Neuronal stem cell (in vitro differentiated cells): Measurements from ENCODE around the gene CFAP69.

Source experiments
- DNase-seq: peaks from one replicate; pipeline ENCODE4 v3.0.0-alpha.2; 2013; ENCODE audit warnings: low spot score
- H2AFZ ChIP-seq: one replicate; pipeline ENCODE4 v1.6.1; 2013; ENCODE audit warnings: mild to moderate bottlenecking, low read length, inconsistent platforms
- H2AK5ac ChIP-seq: 2 replicates; pipeline ENCODE4 v1.6.1; 2013; ENCODE audit warnings: low read depth, mild to moderate bottlenecking, inconsistent platforms, low read length, moderate library complexity, mixed read lengths
- H2BK120ac ChIP-seq: 2 replicates; pipeline ENCODE4 v1.6.1; 2013; ENCODE audit warnings: low read depth, mild to moderate bottlenecking, inconsistent platforms, low read length, moderate library complexity, mixed read lengths
- H2BK12ac ChIP-seq: one replicate; pipeline ENCODE4 v1.6.1; 2013; ENCODE audit warnings: low read length, inconsistent platforms
- H2BK15ac ChIP-seq: 2 replicates; pipeline ENCODE4 v1.6.1; 2013; ENCODE audit warnings: mild to moderate bottlenecking, low read length, inconsistent platforms, mixed read lengths
- H2BK5ac ChIP-seq: one replicate; pipeline ENCODE4 v1.6.1; 2013; ENCODE audit warnings: inconsistent platforms, mild to moderate bottlenecking, low read length, moderate library complexity
- H3K14ac ChIP-seq: one replicate; pipeline ENCODE4 v1.6.1; 2013; ENCODE audit warnings: low read length, inconsistent platforms
- H3K18ac ChIP-seq: 2 replicates; pipeline ENCODE4 v1.6.1; 2013; ENCODE audit warnings: low read length, inconsistent platforms
- H3K23ac ChIP-seq: 2 replicates; pipeline ENCODE4 v1.6.1; 2013; ENCODE audit warnings: low read depth, mild to moderate bottlenecking, mixed read lengths, low read length, inconsistent platforms; ENCODE audit not compliant: poor library complexity
- H3K27ac ChIP-seq: replicated peaks from 3 replicates; pipeline ENCODE4 v1.5.1; 2013; ENCODE audit warnings: low read length, inconsistent platforms
- H3K27me3 ChIP-seq, 3 experiments: 2 replicates each; pipeline ENCODE4 v1.6.1; 2013; ENCODE audit warnings: low read length in 3 of 3, mild to moderate bottlenecking in 2 of 3, inconsistent platforms in 1 of 3, low read depth in 1 of 3, mixed read lengths in 1 of 3, moderate library complexity in 1 of 3; ENCODE audit not compliant: control insufficient read depth in 3 of 3, insufficient read depth in 3 of 3
- H3K36me3 ChIP-seq, 2 donors: replicated peaks in 1 of 2; 2 replicates each; pipeline ENCODE4 v1.6.1; 2013; ENCODE audit warnings: low read length in 2 of 2; ENCODE audit not compliant: control insufficient read depth in 2 of 2, insufficient read depth in 2 of 2
- H3K4ac ChIP-seq: 2 replicates; pipeline ENCODE4 v1.6.1; 2013; ENCODE audit warnings: inconsistent platforms, mild to moderate bottlenecking, low read length, moderate library complexity
- H3K4me1 ChIP-seq, 2 donors: 1 replicate in 1 of 2; 2 replicates in 1 of 2; pipeline ENCODE4 v1.6.1; 2013; ENCODE audit warnings: low read length in 2 of 2, low read depth in 1 of 2; ENCODE audit not compliant: control insufficient read depth in 2 of 2, insufficient read depth in 1 of 2
- H3K4me2 ChIP-seq: one replicate; pipeline ENCODE4 v1.6.1; 2013; ENCODE audit warnings: mild to moderate bottlenecking, low read length, inconsistent platforms; ENCODE audit not compliant: insufficient read depth, poor library complexity, severe bottlenecking
- H3K4me3 ChIP-seq, 2 donors: 2 replicates each; pipeline ENCODE4 v1.5.1; 2013; ENCODE audit warnings: low read length in 2 of 2, mild to moderate bottlenecking in 2 of 2, inconsistent platforms in 1 of 2, moderate library complexity in 1 of 2
- H3K79me1 ChIP-seq: one replicate; pipeline ENCODE4 v1.6.1; 2013; ENCODE audit warnings: low read depth, mild to moderate bottlenecking, inconsistent platforms, low read length, moderate library complexity
- H3K9ac ChIP-seq: one replicate; pipeline ENCODE4 v1.6.1; 2013; ENCODE audit warnings: mild to moderate bottlenecking, low read depth, low read length, inconsistent platforms; ENCODE audit not compliant: poor library complexity
- H3K9me3 ChIP-seq, 2 donors: replicated peaks in 1 of 2; 2 replicates each; pipeline versions ENCODE3 to v1.6.1; 2013; ENCODE audit warnings: low read length in 2 of 2, mild to moderate bottlenecking in 2 of 2, inconsistent platforms in 1 of 2, low read depth in 1 of 2, mixed read lengths in 1 of 2, moderate library complexity in 1 of 2; ENCODE audit not compliant: control insufficient read depth in 2 of 2, insufficient read depth in 1 of 2
- H4K8ac ChIP-seq: one replicate; pipeline ENCODE4 v1.6.1; 2013; ENCODE audit warnings: low read depth, mild to moderate bottlenecking, inconsistent platforms, low read length, moderate library complexity
- H4K91ac ChIP-seq: one replicate; pipeline ENCODE4 v1.6.1; 2013; ENCODE audit warnings: low read length, low read depth, mild to moderate bottlenecking, inconsistent platforms; ENCODE audit not compliant: poor library complexity
- WGBS, 2 donors: extraction: QIAGEN DNeasy Blood & Tissue Kit; methylation state at CpG; one replicate each; pipeline ENCODE4 v1.1.7; 2013; ENCODE audit warnings: missing lambda C conversion rate in 2 of 2, mixed read lengths in 1 of 2; ENCODE audit not compliant: insufficient read length in 2 of 2, insufficient replicate concordance in 1 of 2; ENCODE audit errors: extremely low coverage in 2 of 2; 5-methylcytosine and 5-hydroxymethylcytosine counted together

The CFAP69 gene

GRCh38 chr7:90238583-90238982, 6.4 kb upstream of the CFAP69 start:
- H3K4ac ChIP-seq = no peak overlapping the region
- H3K27me3 ChIP-seq = no peaks in the 10 kb centered on the region
- H3K23ac ChIP-seq = no peak overlapping the region
- H3K14ac ChIP-seq = no peak overlapping the region
- H3K36me3 ChIP-seq = no peaks in the 10 kb centered on the region
- H3K4me3 ChIP-seq = no peak overlapping the region
- H3K4me2 ChIP-seq = no peak overlapping the region
- no peaks in the 10 kb centered on the region for H3K79me1 ChIP-seq
- H2BK12ac ChIP-seq = no peak overlapping the region
- H3K18ac ChIP-seq = no peak overlapping the region
- no peak overlapping the region for H4K91ac ChIP-seq
- H4K8ac ChIP-seq = no peak overlapping the region
- no peak overlapping the region for H2AFZ ChIP-seq
- H2AK5ac ChIP-seq = no peak overlapping the region
- no peak overlapping the region for H2BK15ac ChIP-seq
- no CpG with 5 or more reads among the region's 1 CpG for WGBS, 2 donors
- H3K4me1 ChIP-seq = peaks cover 2 to 3% of the 10 kb centered on the region in 2 donors
- no peaks in the 10 kb centered on the region for H3K9me3 ChIP-seq
- no peak overlapping the region for H3K27ac ChIP-seq
- DNase-seq = no peak
- no peak overlapping the region for H2BK5ac ChIP-seq
- H2BK120ac ChIP-seq = no peak overlapping the region
- no peak overlapping the region for H3K9ac ChIP-seq

GRCh38 chr7:90239050-90239449, 5.9 kb upstream of the CFAP69 start:
- Histone ChIP-seq H3K27ac (no peak overlapping the region), H3K27me3 (no peaks in the 10 kb centered on the region), H3K18ac (no peak overlapping the region), H3K9ac (no peak overlapping the region), H2AK5ac (no peak overlapping the region), H4K8ac (no peak overlapping the region), H3K14ac (no peak overlapping the region), H3K9me3 (no peaks in the 10 kb centered on the region), H2BK15ac (no peak overlapping the region), H2BK120ac (no peak overlapping the region), H3K36me3 (no peaks in the 10 kb centered on the region), H3K4me1 (peaks cover 2 to 3% of the 10 kb centered on the region in 2 donors), H3K4me2 (no peak overlapping the region), H2BK12ac (no peak overlapping the region), H3K79me1 (no peaks in the 10 kb centered on the region), H4K91ac (no peak overlapping the region), H3K23ac (no peak overlapping the region), H2BK5ac (no peak overlapping the region), H3K4ac (no peak overlapping the region), H3K4me3 (no peak overlapping the region), H2AFZ (no peak overlapping the region)
- DNase-seq = no peak
- no CpG with 5 or more reads among the region's 3 CpGs for WGBS, 2 donors

GRCh38 chr7:90239625-90240228, 5.2 kb upstream of the CFAP69 start:
- H3K4me2 ChIP-seq = no peak overlapping the region

DNA sequence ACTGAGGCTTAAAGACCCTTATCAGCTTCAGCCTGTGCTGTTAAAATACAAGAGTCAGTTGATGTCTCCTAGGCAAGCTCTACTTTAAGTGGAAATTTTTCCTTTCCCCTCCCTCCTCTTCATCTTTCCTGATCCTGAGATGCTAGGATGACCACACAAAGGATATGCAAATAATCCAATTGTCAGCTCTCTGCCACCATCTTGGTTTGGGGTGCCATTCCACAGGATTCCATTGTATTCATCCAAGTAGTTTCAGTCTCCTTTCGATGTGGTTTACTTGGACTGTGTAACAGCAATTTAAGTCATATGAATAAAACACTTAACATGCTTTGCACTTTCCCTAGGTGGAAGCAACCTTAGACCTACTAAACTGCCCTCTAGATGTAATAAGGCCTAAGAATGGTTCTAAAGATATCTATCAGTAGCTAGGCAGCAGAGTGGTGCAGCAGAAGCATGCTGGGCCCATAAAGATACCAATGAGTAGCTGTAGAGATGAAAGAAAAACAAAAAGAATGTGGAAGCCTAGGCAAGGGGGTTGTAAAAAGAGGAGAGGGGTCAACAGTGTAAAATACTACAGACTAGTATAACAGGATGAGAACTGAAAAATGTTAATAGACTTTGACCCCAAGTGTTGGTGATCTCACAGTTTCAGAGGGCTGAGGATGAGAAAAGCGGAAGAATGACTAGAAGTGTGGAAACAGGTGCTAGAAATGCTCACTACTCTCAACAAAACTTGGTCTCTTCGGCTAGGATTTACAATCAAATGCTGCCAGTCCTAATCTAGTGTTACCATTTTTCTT, 2.4 kb upstream of the CFAP69 start:
- H3K27ac ChIP-seq = no peak overlapping the region
- no peak overlapping the region for H4K8ac ChIP-seq
- H3K23ac ChIP-seq = no peak overlapping the region
- no CpG with 5 or more reads among the region's 3 CpGs for WGBS, 2 donors
- no peaks in the 10 kb centered on the region for H3K9me3 ChIP-seq
- H3K79me1 ChIP-seq = no peaks in the 10 kb centered on the region
- no peak overlapping the region for H2BK12ac ChIP-seq
- no peak overlapping the region for H2AK5ac ChIP-seq
- H2BK15ac ChIP-seq = no peak overlapping the region
- no peak overlapping the region for H3K4me3 ChIP-seq
- no peak overlapping the region for H3K14ac ChIP-seq
- DNase-seq = no peak
- no peak overlapping the region for H3K4ac ChIP-seq
- H3K36me3 ChIP-seq = no peaks in the 10 kb centered on the region
- no peak overlapping the region for H3K9ac ChIP-seq
- H2BK120ac ChIP-seq = no peak overlapping the region
- no peak overlapping the region for H3K18ac ChIP-seq
- no peak overlapping the region for H3K4me2 ChIP-seq
- H2BK5ac ChIP-seq = no peak overlapping the region
- peaks cover 0 to 21% (median 0%) of the 10 kb centered on the region in 3 experiments for H3K27me3 ChIP-seq
- H2AFZ ChIP-seq = peak overlapping the region; percentile 19
- no peak overlapping the region for H4K91ac ChIP-seq
- H3K4me1 ChIP-seq = peaks cover 0 to 3% of the 10 kb centered on the region in 2 donors

More at GRCh38 chr7:90239625-90240228, 5.2 kb upstream of the CFAP69 start:
- Histone ChIP-seq H3K27me3 (no peaks in the 10 kb centered on the region), H3K9me3 (no peaks in the 10 kb centered on the region), H3K4me1 (peaks cover 2 to 3% of the 10 kb centered on the region in 2 donors), H3K36me3 (no peaks in the 10 kb centered on the region), H2BK120ac (no peak overlapping the region), H2AFZ (no peak overlapping the region), H2BK12ac (no peak overlapping the region), H3K18ac (no peak overlapping the region), H3K4me3 (no peak overlapping the region), H3K9ac (no peak overlapping the region), H3K4ac (no peak overlapping the region), H3K23ac (no peak overlapping the region), H2AK5ac (no peak overlapping the region), H4K91ac (no peak overlapping the region), H2BK15ac (no peak overlapping the region), H3K27ac (no peak overlapping the region), H3K79me1 (no peaks in the 10 kb centered on the region), H4K8ac (no peak overlapping the region), H2BK5ac (no peak overlapping the region), H3K14ac (no peak overlapping the region)
- no CpG with 5 or more reads among the region's 9 CpGs for WGBS, 2 donors
- no peak for DNase-seq
